Activated effector memory CD4-positive, alpha-beta T cell treated with Interleukin-2 at 50 U/mL for 16 hours (primary cell): ENCODE results near the gene TMIGD3.

Experiments used
- DNase-seq: peaks from one replicate; pipeline ENCODE4 v3.0.0-alpha.2; 2020

The TMIGD3 gene

DNA sequence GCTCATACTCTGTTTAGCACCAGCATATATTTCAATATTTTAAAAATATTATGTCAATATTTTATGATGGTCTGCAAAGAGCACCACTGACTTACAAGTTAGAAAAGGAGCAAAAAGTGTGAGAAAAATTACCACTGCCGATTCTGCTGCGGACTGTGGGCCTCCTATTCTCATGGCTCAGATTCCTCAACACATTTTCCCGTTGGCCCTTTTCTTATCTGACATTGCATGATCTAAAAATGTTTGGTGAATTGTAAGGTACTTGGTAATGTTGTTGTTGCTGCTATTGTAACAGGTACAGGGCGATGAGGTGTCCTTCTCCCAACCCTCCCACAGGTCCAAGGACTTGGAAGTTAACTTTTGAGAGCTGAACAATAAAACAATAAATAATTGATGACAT, 28.9 kb downstream of the TMIGD3 start:
- no peak for DNase-seq

DNA sequence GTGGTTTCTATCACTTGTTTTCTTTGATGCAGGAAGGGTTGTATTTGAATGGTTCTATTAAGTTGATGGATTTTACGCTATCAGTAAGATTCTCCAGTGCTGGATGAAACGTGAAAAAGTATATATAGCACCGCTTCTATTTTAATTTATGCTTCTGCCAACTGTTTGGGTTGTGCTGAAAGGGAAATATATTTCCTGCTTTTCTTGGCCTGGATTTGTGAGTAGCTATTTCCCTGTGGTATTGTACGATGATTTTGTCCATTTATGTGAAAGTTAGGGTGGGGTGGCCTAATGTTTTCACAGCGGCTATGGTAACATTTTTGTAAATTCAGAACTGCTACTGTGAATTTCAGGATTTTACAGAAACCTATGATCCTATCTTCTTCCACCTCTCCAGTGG, 29.3 kb downstream of the TMIGD3 start:
- DNase-seq: no peak

DNA sequence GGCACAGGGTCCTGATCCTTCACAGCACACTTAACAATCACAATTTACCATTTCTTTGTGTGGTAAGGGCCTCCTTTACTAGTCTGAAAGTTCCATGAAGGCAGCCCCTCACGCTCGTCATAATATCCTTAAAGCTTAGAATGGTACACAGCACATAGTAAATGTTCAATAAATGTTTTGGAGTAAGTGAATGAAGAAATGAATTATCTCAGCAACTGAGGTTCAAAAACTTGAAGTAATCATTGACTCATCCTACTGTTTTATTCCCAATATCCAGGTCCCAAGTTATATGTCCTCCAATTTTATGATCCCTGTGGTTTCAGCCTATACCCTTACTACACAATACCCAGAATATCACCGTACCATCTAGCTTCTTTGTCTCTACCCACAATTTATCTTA, 31.9 kb downstream of the TMIGD3 start:
- no peak for DNase-seq

DNA sequence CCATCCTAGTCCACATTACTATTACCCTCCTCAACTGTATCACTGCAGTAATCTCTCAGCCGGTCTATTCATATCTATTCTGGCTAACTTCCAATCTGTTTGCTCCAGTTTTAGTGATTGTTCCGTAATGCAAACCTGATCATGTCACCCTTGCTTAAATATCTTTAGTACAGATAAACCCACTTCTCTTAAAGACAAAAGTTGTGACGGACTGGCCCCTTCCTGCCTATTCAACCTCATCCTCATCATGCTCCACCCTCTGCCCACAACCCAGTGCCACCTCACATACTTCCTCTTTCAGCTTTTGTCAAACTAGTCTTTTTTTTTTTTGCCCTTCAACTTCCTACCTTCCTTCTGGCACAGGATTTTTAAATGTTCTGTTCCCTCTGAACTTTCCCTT, 32.4 kb downstream of the TMIGD3 start:
- DNase-seq: peak; percentile 67

DNA sequence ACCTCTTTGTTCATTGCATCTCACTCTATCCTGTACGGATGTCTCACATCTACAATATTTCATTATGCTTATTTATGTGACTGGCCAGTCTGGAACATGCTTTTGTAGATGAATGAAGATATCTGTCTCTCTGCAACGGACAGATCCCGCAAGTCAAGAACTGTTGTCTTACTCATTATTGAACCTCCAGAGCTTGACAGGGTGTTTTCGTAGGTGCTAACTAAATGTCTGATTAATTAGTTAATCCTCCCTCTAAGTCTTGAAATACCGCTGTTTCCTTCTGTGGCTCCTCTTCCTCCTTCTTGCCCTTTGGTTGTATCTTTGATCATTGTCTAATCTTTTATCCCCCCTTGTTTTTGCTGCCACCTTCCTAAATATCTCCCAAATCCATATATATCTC, 32.8 kb downstream of the TMIGD3 start:
- DNase-seq: no peak

DNA sequence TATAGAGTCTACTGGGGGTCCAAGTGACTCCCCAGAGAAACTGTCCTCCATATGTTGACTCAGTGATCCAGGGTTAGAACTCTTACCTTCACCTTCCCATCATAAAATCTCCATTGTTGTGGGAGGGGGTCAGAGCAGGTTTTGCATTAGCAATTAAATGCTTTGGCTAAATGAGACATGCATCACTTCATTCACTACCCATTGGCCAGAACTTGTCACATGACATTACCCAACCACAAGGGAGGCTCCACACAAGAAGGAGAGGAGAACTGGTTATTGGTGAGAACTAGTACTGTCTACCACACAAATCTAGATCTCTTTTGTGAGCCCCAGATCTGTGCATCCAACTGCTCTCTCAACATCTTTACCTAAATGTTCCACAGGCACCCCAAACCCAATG, 33.9 kb downstream of the TMIGD3 start:
- DNase-seq: no peak

DNA sequence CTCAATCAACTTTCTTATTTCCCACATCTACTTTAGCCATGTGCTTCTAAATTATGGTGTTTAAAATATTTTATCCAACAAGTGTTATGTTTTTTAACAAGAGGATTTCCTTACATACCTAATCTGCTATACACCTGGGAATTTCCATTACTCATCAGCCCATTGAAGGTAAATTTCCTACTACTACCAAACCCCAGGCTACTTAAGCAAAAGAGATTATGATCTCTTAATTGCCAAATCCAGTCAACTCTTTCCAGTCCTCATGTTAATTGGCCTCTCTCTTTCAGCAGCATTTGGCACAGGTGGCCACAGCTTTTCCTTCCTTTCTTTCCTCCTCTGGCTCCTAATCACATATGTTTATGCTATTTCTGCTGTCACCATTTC, 34.7 kb downstream of the TMIGD3 start:
- no peak for DNase-seq

DNA sequence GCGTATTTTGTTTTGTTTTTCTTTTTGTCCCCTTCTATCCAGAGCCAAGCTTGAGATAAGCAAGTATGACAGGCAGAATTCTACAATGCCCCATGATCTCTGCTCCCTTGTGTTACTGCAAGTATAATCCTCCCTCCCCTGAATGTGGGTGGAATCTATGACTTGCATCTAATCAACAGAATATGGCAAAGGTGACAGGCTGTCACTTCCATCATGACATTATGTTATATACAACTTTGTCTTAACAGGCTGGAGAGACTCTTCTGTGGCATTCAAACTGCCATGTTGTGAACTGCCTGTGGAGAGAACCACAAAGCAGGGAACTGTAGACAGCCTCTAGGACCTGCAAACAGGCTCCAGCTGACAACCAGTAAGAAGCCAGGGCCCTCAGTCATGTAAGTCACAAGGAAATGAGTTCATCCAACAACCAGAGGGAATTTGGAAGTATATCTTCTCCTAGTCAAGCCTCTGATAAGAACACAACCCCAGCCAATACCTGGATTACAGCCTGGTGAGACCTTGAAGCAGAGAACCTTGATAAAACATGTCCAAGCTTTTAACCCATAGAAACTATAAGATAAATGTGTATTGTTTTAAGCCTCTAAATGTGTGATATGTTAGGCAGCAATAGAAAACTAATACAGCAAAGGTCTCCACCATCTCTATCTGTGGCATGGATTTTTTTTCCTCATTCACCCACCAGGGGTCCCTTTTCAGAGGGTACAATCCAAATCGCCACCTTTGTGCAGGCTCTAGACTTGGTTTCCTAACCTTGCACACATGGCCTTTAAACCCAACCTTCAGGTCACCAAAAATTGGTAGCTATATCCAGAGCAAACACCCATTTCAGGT, 35.3 kb downstream of the TMIGD3 start:
- no peak for DNase-seq

DNA sequence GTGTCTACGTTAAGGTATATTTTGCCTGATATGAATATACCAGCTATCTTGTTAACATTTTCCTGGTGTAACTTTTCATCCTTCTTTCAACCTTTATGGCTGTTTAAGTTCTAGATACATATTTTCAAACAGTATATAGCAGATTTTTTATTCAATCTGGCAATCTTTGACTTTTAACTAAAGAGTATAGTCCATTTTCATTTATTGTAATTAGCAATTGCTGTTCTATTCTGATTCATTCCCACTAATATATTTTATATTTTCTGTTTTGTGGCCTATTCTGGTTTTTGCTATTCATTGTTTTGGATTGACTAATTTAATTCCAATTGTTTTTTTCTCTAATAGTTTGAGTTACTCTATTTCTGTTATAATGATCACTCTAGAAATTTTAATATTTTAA, 37.0 kb downstream of the TMIGD3 start:
- no peak for DNase-seq

DNA sequence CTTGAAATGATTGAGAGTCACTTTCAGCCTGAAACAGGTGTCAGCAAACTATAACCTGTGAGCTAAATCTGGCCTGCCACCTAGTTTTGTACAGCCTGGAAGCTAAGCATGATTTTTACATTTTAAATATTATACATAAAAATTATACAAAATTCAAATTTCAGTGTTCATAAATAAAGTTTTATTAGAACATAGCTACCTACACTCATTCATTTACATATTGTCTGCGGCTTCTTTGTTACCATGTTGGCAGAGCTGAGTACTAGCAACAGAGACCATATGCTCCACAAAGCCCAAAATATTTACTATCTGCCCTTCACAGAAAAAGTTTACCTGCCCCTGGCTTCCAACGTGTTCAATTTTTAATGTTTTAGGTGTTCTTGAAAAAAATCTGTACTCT, 37.7 kb downstream of the TMIGD3 start:
- DNase-seq: no peak

DNA sequence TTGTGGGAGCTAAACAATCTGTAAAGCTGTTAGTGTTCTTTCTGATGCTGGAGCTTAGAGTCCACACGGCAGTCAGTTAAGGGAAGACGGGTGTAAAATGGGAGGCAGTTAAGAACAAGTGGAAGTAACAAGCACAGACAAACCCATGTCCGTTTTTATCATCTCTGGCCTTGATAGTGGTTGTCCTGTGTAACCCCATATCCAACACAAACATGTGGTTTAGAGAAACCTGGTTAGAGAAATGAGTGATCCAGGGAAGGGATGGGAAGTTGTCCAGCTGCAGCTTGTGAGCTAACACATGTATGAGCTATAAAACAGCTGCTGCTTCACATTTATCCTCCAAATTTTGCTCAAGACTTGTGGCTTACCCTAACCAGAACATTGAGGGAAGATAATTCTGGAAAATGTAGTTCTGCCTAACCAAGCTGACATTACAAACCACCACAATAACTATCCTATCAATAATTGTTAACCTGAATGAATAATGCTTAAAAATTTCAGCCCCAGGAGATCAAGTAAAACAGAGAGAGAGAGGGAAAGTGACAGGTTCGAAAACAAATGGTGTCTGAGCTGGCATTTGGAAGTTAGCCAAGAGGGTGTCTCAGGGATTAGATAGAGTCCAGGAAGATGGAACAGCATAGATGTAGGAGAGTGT, 40.3 kb downstream of the TMIGD3 start:
- DNase-seq: no peak

DNA sequence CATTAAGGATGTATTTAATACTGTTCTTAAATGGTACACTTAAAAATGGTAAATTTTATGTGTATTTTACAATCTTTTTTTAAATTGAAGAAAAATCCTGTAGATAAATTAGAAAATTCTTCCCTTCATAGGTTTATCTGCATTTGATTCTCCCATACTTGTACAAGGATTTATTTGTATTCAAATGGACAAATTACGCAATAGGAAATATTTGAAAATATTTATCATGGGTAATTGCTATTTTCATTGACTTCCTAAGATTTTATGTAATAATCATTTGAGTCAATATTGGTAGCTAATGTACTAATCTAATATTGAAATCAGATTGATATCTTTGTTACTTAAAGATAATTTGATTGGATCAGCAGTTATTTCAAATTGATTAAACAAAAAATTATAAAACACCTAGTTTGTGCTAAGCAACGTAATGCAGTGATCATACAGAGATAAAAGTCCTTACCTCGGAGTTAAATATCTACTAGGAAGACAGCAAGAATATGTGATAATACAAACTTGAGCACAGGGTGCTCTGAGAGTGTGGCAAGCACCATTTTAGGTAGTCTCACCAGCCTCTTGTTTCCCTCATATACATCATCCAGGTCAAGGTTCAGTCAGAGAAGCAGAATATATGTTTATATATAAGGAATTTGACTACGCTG, 40.9 kb downstream of the TMIGD3 start:
- DNase-seq: no peak

DNA sequence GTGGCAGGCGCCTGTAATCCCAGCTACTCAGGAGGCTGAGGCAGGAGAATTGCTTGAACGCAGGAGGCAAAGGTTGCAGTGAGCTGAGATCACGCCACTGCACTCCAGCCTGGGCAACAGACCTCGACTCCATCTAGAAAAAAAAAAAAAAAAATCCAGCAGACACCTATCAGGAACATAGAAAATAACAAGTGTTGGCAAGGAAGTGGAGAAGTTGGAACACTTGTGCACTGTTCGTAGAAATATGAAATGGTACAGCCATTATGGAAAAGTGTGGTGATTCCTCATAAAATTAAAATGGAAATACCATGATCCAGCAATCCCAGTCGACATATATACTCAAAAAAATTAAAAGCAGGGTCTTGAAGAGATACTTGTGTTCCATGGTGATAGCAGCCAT, 41.7 kb downstream of the TMIGD3 start:
- DNase-seq: no peak

DNA sequence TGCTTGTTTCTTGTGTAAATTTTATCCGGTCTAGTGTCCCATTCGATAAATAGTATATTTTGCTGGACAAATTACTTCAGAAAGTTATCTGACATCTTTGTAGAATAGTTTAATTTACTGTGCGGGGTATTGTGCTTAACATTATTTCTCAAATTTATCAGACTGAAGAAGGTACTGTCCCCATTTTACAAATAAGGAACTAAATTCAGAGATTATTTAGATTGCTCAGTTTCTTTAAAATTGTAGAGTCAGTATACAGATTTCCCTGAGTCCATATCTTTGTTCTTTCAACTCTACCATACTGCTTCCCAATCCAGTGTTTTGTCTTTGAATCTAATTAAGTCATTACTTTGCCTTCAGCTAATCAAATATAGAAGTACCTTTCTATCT, 47.8 kb downstream of the TMIGD3 start:
- no peak for DNase-seq

DNA sequence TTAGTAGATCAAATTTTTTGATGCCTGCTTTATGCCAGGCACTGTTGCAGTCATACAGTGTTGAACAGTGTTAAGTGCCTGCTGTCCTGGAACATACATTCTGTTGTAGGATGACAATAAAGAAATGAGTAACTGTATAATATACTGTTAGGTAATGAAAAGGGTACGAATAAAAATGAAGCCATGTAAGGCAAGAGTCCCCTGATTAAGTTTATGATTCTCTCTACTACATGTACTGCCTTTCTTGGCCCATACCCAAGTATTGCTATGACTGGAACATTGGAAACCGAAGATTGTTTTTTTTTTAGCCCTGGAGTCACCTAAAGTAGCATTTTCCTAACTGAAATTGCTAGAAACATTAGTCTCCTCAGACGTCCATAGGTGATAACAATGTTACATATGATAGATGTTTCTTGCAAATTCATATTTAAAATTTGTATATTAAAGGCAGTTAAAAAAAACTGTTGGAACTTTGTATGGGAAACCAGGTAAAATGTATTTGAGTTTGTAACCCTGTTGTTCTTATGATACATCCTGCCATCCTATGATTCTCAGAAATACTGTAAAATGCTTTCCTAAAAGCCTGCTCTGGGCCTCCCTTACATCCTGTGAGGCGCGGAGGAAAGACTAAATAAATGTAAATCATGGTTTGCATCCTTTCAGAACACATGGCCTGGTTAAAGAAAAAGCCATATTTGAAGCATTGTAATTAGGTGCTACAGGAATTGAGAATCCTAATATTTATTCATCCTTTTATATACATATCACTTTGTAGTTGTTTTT, 48.4 kb downstream of the TMIGD3 start:
- DNase-seq: no peak

DNA sequence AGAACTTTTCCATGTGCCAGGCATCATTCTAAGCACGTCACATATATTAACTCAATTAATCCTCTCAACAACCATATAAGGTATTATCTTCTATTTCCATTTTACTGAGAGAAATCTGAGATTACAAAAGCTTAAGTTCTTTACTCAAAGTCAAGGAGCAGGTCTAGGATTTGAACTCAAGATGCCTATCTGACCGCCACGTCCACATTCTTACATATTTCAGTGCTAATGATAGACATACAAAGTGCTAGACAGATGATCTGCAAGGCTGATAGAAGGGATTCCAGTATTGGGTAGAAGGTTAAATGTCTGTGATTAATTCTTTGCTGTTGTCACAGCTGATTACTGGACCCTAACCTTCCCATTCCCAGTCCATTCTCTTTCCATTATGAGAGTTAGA, 49.7 kb downstream of the TMIGD3 start:
- no peak for DNase-seq

DNA sequence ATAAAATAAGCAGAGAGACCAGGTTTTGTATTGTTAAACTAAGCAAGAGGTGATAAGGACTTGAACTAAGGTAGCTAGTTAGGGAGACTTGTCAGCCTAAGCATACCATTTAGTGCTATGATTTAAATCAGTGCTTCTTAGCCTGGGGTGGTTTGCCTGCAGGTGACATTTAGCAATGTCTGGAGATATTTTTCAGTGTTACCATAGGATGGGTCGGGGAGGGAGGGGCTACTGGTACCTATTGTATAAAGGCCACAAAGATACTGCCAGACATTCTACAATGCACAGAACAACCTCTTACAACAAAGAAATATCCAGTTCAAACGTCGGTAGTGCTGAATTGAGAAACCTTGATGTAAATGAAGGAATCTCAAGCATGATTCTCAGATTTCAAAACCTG, 50.9 kb downstream of the TMIGD3 start:
- DNase-seq: no peak

DNA sequence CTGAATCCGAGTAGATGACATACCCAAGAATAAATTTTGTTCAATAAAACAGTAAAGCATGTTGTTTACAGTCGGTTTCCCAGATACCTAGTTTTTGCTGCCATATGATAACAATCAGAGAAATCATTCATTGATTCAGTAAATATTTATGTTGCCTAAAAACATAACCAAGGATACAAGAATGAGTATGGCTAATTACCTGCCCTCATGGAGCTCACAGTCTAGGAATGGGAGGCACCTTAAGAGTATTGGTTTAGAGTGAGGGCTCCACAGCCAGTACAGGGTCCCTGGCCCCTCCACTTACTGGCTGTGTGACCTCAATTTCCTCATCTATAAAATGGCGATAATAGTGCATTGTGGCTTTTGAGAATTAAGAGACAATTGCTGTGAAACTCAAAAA, 53.2 kb downstream of the TMIGD3 start:
- no peak for DNase-seq

DNA sequence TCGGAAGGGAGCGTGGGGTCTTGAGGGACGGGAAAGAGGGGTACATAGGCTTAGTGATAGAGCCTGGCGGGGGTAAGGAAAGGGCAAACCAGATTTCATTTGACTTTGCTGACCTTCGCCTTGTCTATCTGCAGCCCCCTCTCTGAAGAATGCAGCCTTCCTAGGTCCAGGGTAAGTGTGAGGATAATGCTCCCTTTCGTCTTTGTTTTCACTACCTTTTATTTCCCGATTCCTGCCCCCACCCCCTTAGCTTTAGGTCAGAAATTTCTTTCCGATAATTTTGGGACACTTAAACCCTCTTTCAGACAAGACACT, 53.8 kb downstream of the TMIGD3 start:
- no peak for DNase-seq

DNA sequence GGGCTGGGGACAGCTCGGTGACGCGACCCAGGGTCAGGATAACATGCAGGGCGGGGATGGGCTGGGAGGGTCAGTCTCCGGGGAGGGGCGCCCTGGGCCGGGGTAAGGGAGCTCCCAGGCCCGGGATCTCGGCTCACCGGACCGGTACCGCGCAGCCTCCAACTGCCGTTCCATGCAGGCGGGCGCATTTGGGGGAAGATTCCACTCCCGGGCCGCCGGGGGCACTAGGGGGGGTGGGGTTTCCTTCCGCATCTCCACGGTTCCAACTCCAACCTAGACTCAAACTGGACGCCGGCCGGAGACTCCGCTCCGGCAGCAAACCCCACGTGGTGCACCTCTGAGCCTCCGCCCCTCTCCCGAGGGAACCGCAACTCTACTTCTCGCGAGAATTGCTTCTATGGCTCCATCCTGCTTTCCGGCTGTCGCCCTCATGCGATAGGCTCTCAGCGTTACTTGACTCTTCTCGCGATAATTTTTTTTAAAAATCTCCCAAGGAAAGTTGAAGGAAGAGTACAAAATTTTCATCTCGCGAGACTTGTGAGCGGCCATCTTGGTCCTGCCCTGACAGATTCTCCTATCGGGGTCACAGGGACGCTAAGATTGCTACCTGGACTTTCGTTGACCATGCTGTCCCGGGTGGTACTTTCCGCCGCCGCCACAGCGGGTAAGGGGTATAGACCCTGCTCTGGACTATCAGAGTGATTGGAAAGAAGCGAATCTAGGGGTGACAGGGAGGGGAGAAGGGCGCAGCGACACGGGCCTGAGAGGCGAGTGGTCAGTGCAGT, 54.3 kb downstream of the TMIGD3 start, which contains the start of the genes ATP5PB and WDR77:
Gene ATP5PB (plus strand): TSS at position 547 of the 785 bp plus-strand sequence. CDS start 78 bp downstream, at position 625.
Gene WDR77 (minus strand): TSS at position 339 of the 785 bp plus-strand sequence. CDS start 87 bp downstream, at position 252.
- DNase-seq: peak; percentile 85

DNA sequence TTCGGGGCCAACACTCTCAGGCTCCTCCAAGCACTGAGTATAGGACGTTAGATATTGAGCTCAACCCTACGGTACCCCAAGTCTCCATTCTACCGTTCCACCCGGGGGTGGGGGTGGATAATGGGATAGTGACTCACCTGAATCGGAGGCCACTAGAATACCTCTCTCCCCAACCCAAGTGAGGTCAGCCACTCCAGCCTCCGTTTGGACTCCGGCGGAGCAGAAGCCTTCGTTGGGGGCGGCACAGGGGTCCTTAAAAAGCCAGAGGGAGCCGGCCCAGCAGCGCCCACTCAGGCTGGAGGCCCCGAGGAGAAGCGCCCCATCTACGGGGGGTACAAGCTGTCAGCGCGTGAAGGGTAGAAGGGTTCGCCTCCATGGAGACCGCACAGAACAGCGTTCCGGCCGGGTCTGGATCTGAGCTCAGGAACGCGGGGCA, 54.9 kb downstream of the TMIGD3 start:
- DNase-seq: no peak
